Hepatocyte (in vitro differentiated cells): ENCODE measurements around the gene VAMP4.
"Not testable (repeated sequence)": the region's sequence is repeated elsewhere in the genome, so short reads cannot be mapped to it uniquely, and the experiment has no call there.

Experiments
- CTCF ChIP-seq: fragments of 200-600 bp; sonication (generic); IDR thresholded peaks from 2 replicates; pipeline ENCODE4 v1.5.1; 2016; ENCODE audit warnings: antibody characterized with exemption, mild to moderate bottlenecking; ENCODE audit not compliant: poor library complexity
- EZH2 ChIP-seq: fragments of 200-600 bp; sonication (generic); IDR thresholded peaks from 2 replicates; pipeline ENCODE4 v1.6.1; 2016; ENCODE audit warnings: antibody characterized with exemption, mild to moderate bottlenecking, borderline replicate concordance

GRCh38 chr1:171693541-171693940, 48.3 kb downstream of the VAMP4 start:
- TF ChIP-seq CTCF, EZH2: not testable (repeated sequence)
